Activated naive CD4-positive, alpha-beta T cell treated with anti-CD3 and anti-CD28 coated beads for 36 hours (primary cell): ENCODE measurements around the gene PADI1. TPM values are rescaled to one million over a fixed set of nuclear protein-coding genes. Genes with fewer than 3 reads are reported as not detected.

Source experiments
- CTCF ChIA-PET: fragments of 350-600 bp; sonication (Branson Sonifier 250); formaldehyde crosslinking; loops from one replicate; lab custom pipeline; 2021; ENCODE audit warnings: antibody characterized with exemption; lab: Charles Lee
- DNase-seq: peaks from one replicate; pipeline ENCODE4 v3.0.0-alpha.2; 2020
- H3K27ac Mint-ChIP-seq: one replicate; pipeline ENCODE4 v1.8.0; 2021; ENCODE audit warnings: mild to moderate bottlenecking, mixed read lengths
- H3K27me3 Mint-ChIP-seq: one replicate; pipeline ENCODE4 v1.8.0; 2021; ENCODE audit warnings: low read depth, mixed read lengths
- H3K36me3 Mint-ChIP-seq: one replicate; pipeline ENCODE4 v1.8.0; 2021; ENCODE audit warnings: low read depth, mixed read lengths
- H3K4me1 Mint-ChIP-seq: one replicate; pipeline ENCODE4 v1.8.0; 2021; ENCODE audit warnings: low read depth, mixed read lengths
- H3K4me3 Mint-ChIP-seq: one replicate; pipeline ENCODE4 v1.8.0; 2021; ENCODE audit warnings: mild to moderate bottlenecking, moderate library complexity, mixed read lengths
- H3K9me3 Mint-ChIP-seq: one replicate; pipeline ENCODE4 v1.8.0; 2021; ENCODE audit warnings: mixed read lengths
- intact Hi-C: fragments of 100-400 bp; cut with micrococcal nuclease; formaldehyde crosslinking; loops from one replicate; pipeline ENCODE4 v1.15.1; 2023
- total RNA-seq, 2 experiments: library from RNA; stranded (reverse); gene quantifications; one replicate each; pipeline ENCODE4 v1.2.3, GENCODE V29; 2021

PADI1 gene
- total RNA-seq, 2 experiments from 2014 or later, result not detected

- Mint-ChIP-seq H3K36me3 (no peaks in the 10 kb centered on the region), H3K27ac (no peak overlapping the region), H3K27me3 (no peaks in the 10 kb centered on the region), H3K4me3 (no peak overlapping the region), H3K9me3 (no peaks in the 10 kb centered on the region), H3K4me1 (no peaks in the 10 kb centered on the region)
- intact Hi-C loops, result no loop called here
- CTCF ChIA-PET, result no interaction called here
- no peak for DNase-seq
These were observed 38.3 kb downstream of the PADI1 start for GRCh38 chr1:17243274-17243673.

GRCh38 chr1:17244821-17245740 is 40.2 kb downstream of the PADI1 start:
- H3K9me3 Mint-ChIP-seq, result no peaks in the 10 kb centered on the region
- no peaks in the 10 kb centered on the region for H3K36me3 Mint-ChIP-seq

GRCh38 chr1:17245816-17246325 is 40.9 kb downstream of the PADI1 start:
- H3K27me3 Mint-ChIP-seq, result peaks cover 3% of the 10 kb centered on the region
- CTCF ChIA-PET, result interaction anchor here (0.6 to 1.7 kb wide), 2 partner anchors 8 to 124 kb away, joined by 3 read pairs; no protein-coding TSS in a partner anchor

More at GRCh38 chr1:17244821-17245740, 40.2 kb downstream of the PADI1 start:
- no peak overlapping the region for H3K27ac Mint-ChIP-seq
- H3K4me1 Mint-ChIP-seq, result no peaks in the 10 kb centered on the region
- no peaks in the 10 kb centered on the region for H3K27me3 Mint-ChIP-seq
- intact Hi-C loops, result no loop called here
- DNase-seq, result no peak
- CTCF ChIA-PET, result interaction anchor here (0.6 to 1.7 kb wide), 2 partner anchors 8 to 123 kb away, joined by 3 read pairs; no protein-coding TSS in a partner anchor
- no peak overlapping the region for H3K4me3 Mint-ChIP-seq

GRCh38 chr1:17246971-17247370 is 42.0 kb downstream of the PADI1 start:
- H3K36me3 Mint-ChIP-seq, result no peaks in the 10 kb centered on the region
- no peak overlapping the region for H3K4me3 Mint-ChIP-seq
- H3K4me1 Mint-ChIP-seq, result no peaks in the 10 kb centered on the region
- no peak overlapping the region for H3K27ac Mint-ChIP-seq
- intact Hi-C loops, result no loop called here
- H3K27me3 Mint-ChIP-seq, result peaks cover 3% of the 10 kb centered on the region
- no peak for DNase-seq
- CTCF ChIA-PET, result interaction anchor here (0.7 to 0.9 kb wide), 2 partner anchors 10 to 117 kb away, joined by 3 read pairs; no protein-coding TSS in a partner anchor
- H3K9me3 Mint-ChIP-seq, result no peaks in the 10 kb centered on the region

More at GRCh38 chr1:17245816-17246325, 40.9 kb downstream of the PADI1 start:
- intact Hi-C loops, result no loop called here
- H3K4me1 Mint-ChIP-seq, result no peaks in the 10 kb centered on the region
- no peaks in the 10 kb centered on the region for H3K36me3 Mint-ChIP-seq
- H3K4me3 Mint-ChIP-seq, result no peak overlapping the region
- H3K27ac Mint-ChIP-seq, result no peak overlapping the region
- no peak for DNase-seq
- H3K9me3 Mint-ChIP-seq, result no peaks in the 10 kb centered on the region

- Mint-ChIP-seq H3K4me3 (no peak within 1 kb of the TSS), H3K27me3 (peaks cover 3% of the 10 kb centered on the region), H3K27ac (no peak within 1 kb of the TSS), H3K36me3 (no peaks in the 10 kb centered on the region), H3K4me1 (no peaks in the 10 kb centered on the region), H3K9me3 (no peaks in the 10 kb centered on the region)
- intact Hi-C loops, result no loop called here
- no peak for DNase-seq
- CTCF ChIA-PET, result no interaction called here
These were observed 43.9 kb downstream of the PADI1 start, which contains the start of gene PADI3 for GRCh38 chr1:17248781-17249180. Gene PADI3 (plus strand): TSS chr1:17249098. CDS start chr1:17249138, 40 bp downstream.

- Mint-ChIP-seq H3K36me3 (no peaks in the 10 kb centered on the region), H3K9me3 (no peaks in the 10 kb centered on the region), H3K27ac (no peak overlapping the region), H3K4me1 (no peaks in the 10 kb centered on the region), H3K4me3 (no peak overlapping the region), H3K27me3 (peaks cover 3% of the 10 kb centered on the region)
- no peak for DNase-seq
- CTCF ChIA-PET, result interaction anchor here (1.5 kb wide), 1 partner anchor 13 kb away, joined by 3 read pairs; no protein-coding TSS in a partner anchor
- intact Hi-C loops, result no loop called here
These were observed 45.7 kb downstream of the PADI1 start for GRCh38 chr1:17250601-17251000.

GRCh38 chr1:17251246-17251645 is 46.3 kb downstream of the PADI1 start:
- H3K9me3 Mint-ChIP-seq, result no peaks in the 10 kb centered on the region

GRCh38 chr1:17251701-17252376 is 46.9 kb downstream of the PADI1 start:
- no peaks in the 10 kb centered on the region for H3K9me3 Mint-ChIP-seq
- intact Hi-C loops, result no loop called here
- H3K4me3 Mint-ChIP-seq, result no peak overlapping the region
- no peak overlapping the region for H3K27ac Mint-ChIP-seq
- DNase-seq, result no peak
- H3K36me3 Mint-ChIP-seq, result no peaks in the 10 kb centered on the region
- peaks cover 3% of the 10 kb centered on the region for H3K27me3 Mint-ChIP-seq
- CTCF ChIA-PET, result interaction anchor here (0.6 kb wide), 1 partner anchor 261 kb away, joined by 3 read pairs; no protein-coding TSS in a partner anchor
- no peaks in the 10 kb centered on the region for H3K4me1 Mint-ChIP-seq

More at GRCh38 chr1:17251246-17251645, 46.3 kb downstream of the PADI1 start:
- H3K27me3 Mint-ChIP-seq, result peaks cover 3% of the 10 kb centered on the region
- H3K4me1 Mint-ChIP-seq, result no peaks in the 10 kb centered on the region
- no peak overlapping the region for H3K27ac Mint-ChIP-seq
- intact Hi-C loops, result no loop called here
- no peak overlapping the region for H3K4me3 Mint-ChIP-seq
- no peak for DNase-seq
- no peaks in the 10 kb centered on the region for H3K36me3 Mint-ChIP-seq
- CTCF ChIA-PET, result interaction anchor here (1.5 kb wide), 1 partner anchor 14 kb away, joined by 3 read pairs; no protein-coding TSS in a partner anchor

GRCh38 chr1:17255336-17255735 is 50.4 kb downstream of the PADI1 start:
- H3K4me3 Mint-ChIP-seq, result no peak overlapping the region
- intact Hi-C loops, result no loop called here
- H3K36me3 Mint-ChIP-seq, result no peaks in the 10 kb centered on the region
- H3K9me3 Mint-ChIP-seq, result no peaks in the 10 kb centered on the region
- no peaks in the 10 kb centered on the region for H3K4me1 Mint-ChIP-seq
- H3K27me3 Mint-ChIP-seq, result peaks cover 2% of the 10 kb centered on the region
- DNase-seq, result no peak
- no peak overlapping the region for H3K27ac Mint-ChIP-seq
- CTCF ChIA-PET, result no interaction called here

- Mint-ChIP-seq H3K36me3 (no peaks in the 10 kb centered on the region), H3K27ac (no peak overlapping the region), H3K9me3 (no peaks in the 10 kb centered on the region), H3K4me1 (no peaks in the 10 kb centered on the region), H3K27me3 (no peaks in the 10 kb centered on the region), H3K4me3 (no peak overlapping the region)
- CTCF ChIA-PET, result no interaction called here
- intact Hi-C loops, result no loop called here
- DNase-seq, result no peak
These were observed 53.3 kb downstream of the PADI1 start for GRCh38 chr1:17258116-17258757.

- CTCF ChIA-PET, result no interaction called here
- Mint-ChIP-seq H3K27ac (no peak overlapping the region), H3K4me1 (no peaks in the 10 kb centered on the region), H3K4me3 (no peak overlapping the region), H3K9me3 (no peaks in the 10 kb centered on the region), H3K27me3 (no peaks in the 10 kb centered on the region), H3K36me3 (no peaks in the 10 kb centered on the region)
- no peak for DNase-seq
- intact Hi-C loops, result no loop called here
These were observed 53.8 kb downstream of the PADI1 start for GRCh38 chr1:17258758-17259130.
